SK-N-SH (cell line): Measurements from ENCODE around the gene CTLA4. TPM values are rescaled to one million over a fixed set of nuclear protein-coding genes. Genes with fewer than 3 reads are reported as not detected.

Experiments used
- CTCF ChIA-PET: fragments of 300-600, 350-600 bp; formaldehyde crosslinking; extraction: SDS; loops from one replicate; lab custom pipeline; 2021; lab: Yijun Ruan, JAX
- POLR2A ChIA-PET: fragments of 350-600 bp; sonication (Branson Sonifier 250); formaldehyde crosslinking; extraction: SDS; loops from one replicate; lab custom pipeline; 2020; ENCODE audit warnings: antibody characterized with exemption, inconsistent platforms; lab: Yijun Ruan, JAX
- DNase-seq: peaks from one replicate; pipeline ENCODE4 v3.0.0; 2012
- H2AFZ ChIP-seq: fragments of 200-600 bp; sonication (generic); 2 replicates; pipeline ENCODE4 v1.8.1; 2016; ENCODE audit warnings: antibody characterized with exemption, mild to moderate bottlenecking, low read depth
- H3F3A ChIP-seq: fragments of 200-600 bp; sonication (generic); replicated peaks from 2 replicates; pipeline ENCODE3; 2016; ENCODE audit warnings: antibody characterized with exemption, mild to moderate bottlenecking; ENCODE audit not compliant: insufficient read depth
- H3K27ac ChIP-seq, 2 experiments: fragments of 200-500 bp in 1 of 2; fragments of 200-600 bp in 1 of 2; sonication (Bioruptor generic) in 1 of 2; sonication (generic), shearing (Covaris generic) in 1 of 2; 2 replicates each; pipeline versions ENCODE4 v1.5.1 to v1.6.1; 2014 to 2016; ENCODE audit warnings: low read depth in 2 of 2, inconsistent platforms in 1 of 2, low read length in 1 of 2, mild to moderate bottlenecking in 1 of 2, mixed read lengths in 1 of 2
- H3K27me3 ChIP-seq: fragments of 200-600 bp; sonication (generic), shearing (Covaris generic); 2 replicates; pipeline ENCODE4 v1.6.1; 2016; ENCODE audit warnings: mixed run types; ENCODE audit not compliant: insufficient read depth
- H3K36me3 ChIP-seq, 2 experiments: fragments of 200-500 bp in 1 of 2; fragments of 200-600 bp in 1 of 2; sonication (Bioruptor generic) in 1 of 2; sonication (generic) in 1 of 2; replicated peaks in 1 of 2; 2 replicates each; pipeline versions ENCODE3 to v1.5.1; 2014 to 2016; ENCODE audit warnings: low read length in 1 of 2, mild to moderate bottlenecking in 1 of 2; ENCODE audit not compliant: insufficient read depth in 2 of 2, control insufficient read depth in 1 of 2
- H3K4me1 ChIP-seq, 2 experiments: fragments of 200-500 bp in 1 of 2; fragments of 200-600 bp in 1 of 2; sonication (Bioruptor generic) in 1 of 2; sonication (generic), shearing (Covaris generic) in 1 of 2; 2 replicates each; pipeline versions ENCODE4 v1.5.1 to v1.6.1; 2014 to 2016; ENCODE audit warnings: low read depth in 1 of 2, low read length in 1 of 2, mixed run types in 1 of 2; ENCODE audit not compliant: insufficient read depth in 2 of 2, control insufficient read depth in 1 of 2
- H3K4me2 ChIP-seq: fragments of 200-600 bp; sonication (generic), shearing (Covaris generic); 2 replicates; pipeline ENCODE4 v1.6.1; 2017; ENCODE audit warnings: mixed run types
- H3K4me3 ChIP-seq, 2 experiments: fragments of 200-500 bp in 1 of 2; fragments of 200-600 bp in 1 of 2; sonication (Bioruptor generic) in 1 of 2; sonication (generic), shearing (Covaris generic) in 1 of 2; 2 replicates each; pipeline versions ENCODE4 v1.5.1 to v1.8.1; 2014 to 2016; ENCODE audit warnings: low read depth in 2 of 2, inconsistent platforms in 1 of 2, low read length in 1 of 2, mild to moderate bottlenecking in 1 of 2, mixed read lengths in 1 of 2, moderate library complexity in 1 of 2
- H3K79me2 ChIP-seq: fragments of 200-600 bp; sonication (generic); 2 replicates; pipeline ENCODE4 v1.8.1; 2017; ENCODE audit warnings: mild to moderate bottlenecking; ENCODE audit not compliant: insufficient read depth
- H3K9ac ChIP-seq: fragments of 200-600 bp; sonication (generic); 2 replicates; pipeline ENCODE4 v1.6.1; 2017; ENCODE audit warnings: mixed run types
- H3K9me2 ChIP-seq: fragments of 200-600 bp; sonication (generic); 2 replicates; pipeline ENCODE4 v1.6.1; 2017; ENCODE audit warnings: mixed run types
- H3K9me3 ChIP-seq: fragments of 200-600 bp; sonication (generic); 2 replicates; pipeline ENCODE4 v1.6.1; 2017; ENCODE audit warnings: mixed run types, mild to moderate bottlenecking, moderate library complexity
- H4K20me1 ChIP-seq: fragments of 200-600 bp; sonication (generic); 2 replicates; pipeline ENCODE4 v1.6.1; 2017; ENCODE audit warnings: mild to moderate bottlenecking, mixed run types; ENCODE audit not compliant: insufficient read depth
- ELF1 ChIP-seq: IDR thresholded peaks from 2 replicates; pipeline ENCODE4 v1.4.0; 2012
- EP300 ChIP-seq, 2 experiments: IDR thresholded peaks; 2 replicates each; pipeline versions ENCODE4 v1.4.0 to v1.6.1; 2012; ENCODE audit warnings: borderline replicate concordance in 1 of 2, low read depth in 1 of 2, low read length in 1 of 2
- FOSL2 ChIP-seq: IDR thresholded peaks from 2 replicates; pipeline ENCODE4 v1.4.0; 2012; ENCODE audit warnings: low read depth, mild to moderate bottlenecking, moderate library complexity, borderline replicate concordance
- FOXJ3 ChIP-seq: sonication (generic); formaldehyde crosslinking; IDR thresholded peaks from 2 replicates; pipeline ENCODE4 v1.5.1; 2020; ENCODE audit warnings: mild to moderate bottlenecking, missing genetic modification reagents
- FOXM1 ChIP-seq: IDR thresholded peaks from 2 replicates; pipeline ENCODE4 v1.4.0; 2012; ENCODE audit warnings: low read depth, mild to moderate bottlenecking
- GABPA ChIP-seq: IDR thresholded peaks from 2 replicates; pipeline ENCODE4 v1.4.0; 2012; ENCODE audit warnings: low read depth, mild to moderate bottlenecking
- GATA2 ChIP-seq: sonication (generic); formaldehyde crosslinking; IDR thresholded peaks from 2 replicates; pipeline ENCODE4 v1.5.0; 2020; ENCODE audit warnings: mild to moderate bottlenecking, missing genetic modification reagents
- MEF2A ChIP-seq: IDR thresholded peaks from 2 replicates; pipeline ENCODE4 v1.4.0; 2012; ENCODE audit warnings: low read depth, borderline replicate concordance
- MXI1 ChIP-seq: IDR thresholded peaks from 2 replicates; pipeline ENCODE4 v1.6.1; 2012; ENCODE audit warnings: mild to moderate bottlenecking, low read depth, low read length, improper control_type of control experiment
- NFIC ChIP-seq: IDR thresholded peaks from 2 replicates; pipeline ENCODE4 v1.4.0; 2012; ENCODE audit warnings: borderline replicate concordance
- POLR2AphosphoS5 ChIP-seq: IDR thresholded peaks from 2 replicates; pipeline ENCODE4 v1.6.1; 2012; ENCODE audit warnings: low read depth, low read length
- RFX5 ChIP-seq: IDR thresholded peaks from 2 replicates; pipeline ENCODE4 v1.6.1; 2012; ENCODE audit warnings: mild to moderate bottlenecking, improper control_type of control experiment, low read length
- SMC3 ChIP-seq: IDR thresholded peaks from 2 replicates; pipeline ENCODE4 v1.6.1; 2012; ENCODE audit warnings: low read depth, low read length, improper control_type of control experiment
- TCF12 ChIP-seq: IDR thresholded peaks from 2 replicates; pipeline ENCODE4 v1.4.0; 2012
- YY1 ChIP-seq: IDR thresholded peaks from 2 replicates; pipeline ENCODE4 v1.4.0; 2012; ENCODE audit warnings: low read depth, mild to moderate bottlenecking
- WGBS: methylation state at CpG from one replicate; pipeline ENCODE4 v1.1.6; 2017; ENCODE audit warnings: low lambda C conversion rate; 5-methylcytosine and 5-hydroxymethylcytosine counted together
- polyA plus RNA-seq, 3 experiments: library from polyadenylated mRNA; depleted of rRNA; stranded (reverse); fragments of >200 nt; gene quantifications; 2 replicates each; pipeline ENCODE4 v1.2.3, GENCODE V29; 2012
- TF ChIP-seq, protein P1 (sequence below): IDR thresholded peaks from 2 replicates; pipeline ENCODE4 v1.6.1; 2012; ENCODE audit warnings: mild to moderate bottlenecking, low read depth, low read length, moderate library complexity
- TF ChIP-seq, protein P2 (sequence below): IDR thresholded peaks from 2 replicates; pipeline ENCODE4 v1.4.0; 2012; ENCODE audit warnings: low read depth, borderline replicate concordance
- TF ChIP-seq, protein P3 (sequence below): fragments of 150-350 bp; IDR thresholded peaks from 2 replicates; pipeline ENCODE4 v1.6.1; 2016; ENCODE audit warnings: mild to moderate bottlenecking, low read depth, low read length
- TF ChIP-seq, protein P4 (sequence below): fragments of 150-350 bp; IDR thresholded peaks from 2 replicates; pipeline ENCODE4 v1.6.1; 2017; ENCODE audit warnings: antibody characterized with exemption, low read length, low read depth, borderline replicate concordance
- TF ChIP-seq, protein P5 (sequence below): IDR thresholded peaks from 2 replicates; pipeline ENCODE4 v1.4.0; 2012; ENCODE audit warnings: low read depth, borderline replicate concordance

The CTLA4 gene
- polyA plus RNA-seq, 1 of the 3 experiments (the other 2 are of a cell fraction): not detected

DNA sequence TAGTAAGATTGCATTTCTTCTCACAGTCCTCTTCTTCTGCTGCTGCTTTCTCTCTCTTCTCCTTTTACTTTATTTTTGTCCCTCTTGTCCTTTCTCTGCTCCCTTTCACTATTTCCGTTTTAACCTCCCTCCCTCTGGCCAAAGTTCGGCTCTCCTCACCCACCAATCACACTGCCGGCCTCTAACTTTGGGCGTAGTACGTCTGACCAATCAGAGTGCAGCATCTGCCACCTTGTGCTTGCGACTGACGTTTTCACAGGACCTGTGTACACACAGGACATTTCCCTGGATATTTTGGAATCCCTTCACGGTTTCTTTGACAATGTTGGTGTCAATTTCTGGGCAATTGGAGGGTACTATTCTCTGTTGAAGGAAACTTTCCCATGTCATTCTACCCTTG, 46.4 kb downstream of the CTLA4 start:
- no peak for DNase-seq
- TF ChIP-seq GABPA: no peak
- TF ChIP-seq, protein P1, sequence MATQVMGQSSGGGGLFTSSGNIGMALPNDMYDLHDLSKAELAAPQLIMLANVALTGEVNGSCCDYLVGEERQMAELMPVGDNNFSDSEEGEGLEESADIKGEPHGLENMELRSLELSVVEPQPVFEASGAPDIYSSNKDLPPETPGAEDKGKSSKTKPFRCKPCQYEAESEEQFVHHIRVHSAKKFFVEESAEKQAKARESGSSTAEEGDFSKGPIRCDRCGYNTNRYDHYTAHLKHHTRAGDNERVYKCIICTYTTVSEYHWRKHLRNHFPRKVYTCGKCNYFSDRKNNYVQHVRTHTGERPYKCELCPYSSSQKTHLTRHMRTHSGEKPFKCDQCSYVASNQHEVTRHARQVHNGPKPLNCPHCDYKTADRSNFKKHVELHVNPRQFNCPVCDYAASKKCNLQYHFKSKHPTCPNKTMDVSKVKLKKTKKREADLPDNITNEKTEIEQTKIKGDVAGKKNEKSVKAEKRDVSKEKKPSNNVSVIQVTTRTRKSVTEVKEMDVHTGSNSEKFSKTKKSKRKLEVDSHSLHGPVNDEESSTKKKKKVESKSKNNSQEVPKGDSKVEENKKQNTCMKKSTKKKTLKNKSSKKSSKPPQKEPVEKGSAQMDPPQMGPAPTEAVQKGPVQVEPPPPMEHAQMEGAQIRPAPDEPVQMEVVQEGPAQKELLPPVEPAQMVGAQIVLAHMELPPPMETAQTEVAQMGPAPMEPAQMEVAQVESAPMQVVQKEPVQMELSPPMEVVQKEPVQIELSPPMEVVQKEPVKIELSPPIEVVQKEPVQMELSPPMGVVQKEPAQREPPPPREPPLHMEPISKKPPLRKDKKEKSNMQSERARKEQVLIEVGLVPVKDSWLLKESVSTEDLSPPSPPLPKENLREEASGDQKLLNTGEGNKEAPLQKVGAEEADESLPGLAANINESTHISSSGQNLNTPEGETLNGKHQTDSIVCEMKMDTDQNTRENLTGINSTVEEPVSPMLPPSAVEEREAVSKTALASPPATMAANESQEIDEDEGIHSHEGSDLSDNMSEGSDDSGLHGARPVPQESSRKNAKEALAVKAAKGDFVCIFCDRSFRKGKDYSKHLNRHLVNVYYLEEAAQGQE: no peak
- TF ChIP-seq, protein P2, sequence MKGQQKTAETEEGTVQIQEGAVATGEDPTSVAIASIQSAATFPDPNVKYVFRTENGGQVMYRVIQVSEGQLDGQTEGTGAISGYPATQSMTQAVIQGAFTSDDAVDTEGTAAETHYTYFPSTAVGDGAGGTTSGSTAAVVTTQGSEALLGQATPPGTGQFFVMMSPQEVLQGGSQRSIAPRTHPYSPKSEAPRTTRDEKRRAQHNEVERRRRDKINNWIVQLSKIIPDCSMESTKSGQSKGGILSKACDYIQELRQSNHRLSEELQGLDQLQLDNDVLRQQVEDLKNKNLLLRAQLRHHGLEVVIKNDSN: no peak
- TF ChIP-seq FOXM1: no peak
- TF ChIP-seq YY1: no peak
- TF ChIP-seq MXI1: no peak
- Histone ChIP-seq H4K20me1 (no peaks in the 10 kb centered on the region), H3K9me2 (no peaks in the 10 kb centered on the region), H2AFZ (no peak overlapping the region), H3F3A (no peaks in the 10 kb centered on the region), H3K9me3 (no peaks in the 10 kb centered on the region), H3K36me3 (no peaks in the 10 kb centered on the region), H3K27me3 (no peaks in the 10 kb centered on the region), H3K9ac (no peak overlapping the region), H3K27ac (no peak overlapping the region), H3K4me1 (no peaks in the 10 kb centered on the region; a peak in 1 of 4 replicates), H3K4me2 (no peak overlapping the region), H3K4me3 (no peak overlapping the region), H3K79me2 (no peaks in the 10 kb centered on the region)
- POLR2A ChIA-PET: no interaction called here
- WGBS: 74% methylated on average over 8 of the region's 8 CpGs
- CTCF ChIA-PET: no interaction called here

DNA sequence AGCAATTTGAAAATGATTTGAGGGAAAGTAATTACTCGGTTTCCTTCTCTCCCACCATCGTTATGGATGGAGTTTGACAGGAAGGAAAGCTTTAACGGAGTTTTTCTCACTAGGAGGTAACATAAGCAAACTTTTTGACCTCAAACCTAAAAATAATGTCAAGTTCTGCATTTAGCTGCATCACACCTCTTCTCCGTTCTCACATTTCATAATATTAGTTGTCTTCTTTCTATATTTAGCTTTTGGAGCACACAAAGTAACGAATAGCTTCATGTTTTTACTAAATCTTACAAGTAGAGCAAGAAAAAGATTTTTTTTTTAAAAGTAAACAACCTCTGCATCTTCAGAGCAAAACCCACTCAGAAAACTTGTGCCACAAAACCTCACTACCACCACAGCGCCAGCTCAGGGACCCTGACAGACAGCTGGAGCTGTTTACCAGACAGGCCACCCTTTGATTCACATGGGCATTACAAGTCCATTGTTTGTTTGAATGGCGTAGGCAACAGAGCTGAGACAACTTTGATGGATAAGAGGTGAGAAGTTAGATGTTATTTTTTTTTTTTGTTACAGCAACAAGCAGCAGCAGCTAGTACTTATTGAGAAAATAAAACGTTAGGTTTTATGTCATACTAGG, 47.1 kb downstream of the CTLA4 start:
- H3K4me3 ChIP-seq: no peak overlapping the region
- no peaks in the 10 kb centered on the region; a peak in 1 of 4 replicates for H3K4me1 ChIP-seq
- no peaks in the 10 kb centered on the region for H3K36me3 ChIP-seq
- H3K27ac ChIP-seq: no peak overlapping the region
- no peaks in the 10 kb centered on the region for H4K20me1 ChIP-seq
- H3K4me2 ChIP-seq: no peak overlapping the region
- no peaks in the 10 kb centered on the region for H3K9me3 ChIP-seq
- H3F3A ChIP-seq: no peaks in the 10 kb centered on the region
- H2AFZ ChIP-seq: no peak overlapping the region
- no peaks in the 10 kb centered on the region for H3K9me2 ChIP-seq
- 57% methylated on average over 8 of the region's 8 CpGs for WGBS
- ChIA-PET CTCF (interaction anchor here (1.0 kb wide), 1 partner anchor 14 kb away, joined by 3 read pairs; no protein-coding TSS in a partner anchor), POLR2A (no interaction called here)
- no peaks in the 10 kb centered on the region for H3K27me3 ChIP-seq
- H3K9ac ChIP-seq: no peak overlapping the region
- no peaks in the 10 kb centered on the region for H3K79me2 ChIP-seq
- no peak for DNase-seq
- TF ChIP-seq POLR2AphosphoS5 (no peak), GABPA (no peak), NFIC (no peak), FOXJ3 (CRISPR knock-in tag) (no peak), ELF1 (no peak), SMC3 (no peak), MEF2A (no peak), TCF12 (no peak), RFX5 (no peak), EP300 (IDR thresholded peaks at IDR 0.05; ENCODE audit: borderline replicate concordance in 1 of 2, low read depth in 1 of 2, low read length in 1 of 2) (no peak), GATA2 (CRISPR knock-in tag) (no peak), FOSL2 (no peak), FOXM1 (no peak)
- TF ChIP-seq, protein P3, sequence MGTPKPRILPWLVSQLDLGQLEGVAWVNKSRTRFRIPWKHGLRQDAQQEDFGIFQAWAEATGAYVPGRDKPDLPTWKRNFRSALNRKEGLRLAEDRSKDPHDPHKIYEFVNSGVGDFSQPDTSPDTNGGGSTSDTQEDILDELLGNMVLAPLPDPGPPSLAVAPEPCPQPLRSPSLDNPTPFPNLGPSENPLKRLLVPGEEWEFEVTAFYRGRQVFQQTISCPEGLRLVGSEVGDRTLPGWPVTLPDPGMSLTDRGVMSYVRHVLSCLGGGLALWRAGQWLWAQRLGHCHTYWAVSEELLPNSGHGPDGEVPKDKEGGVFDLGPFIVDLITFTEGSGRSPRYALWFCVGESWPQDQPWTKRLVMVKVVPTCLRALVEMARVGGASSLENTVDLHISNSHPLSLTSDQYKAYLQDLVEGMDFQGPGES: no peak
- TF ChIP-seq, protein P4, sequence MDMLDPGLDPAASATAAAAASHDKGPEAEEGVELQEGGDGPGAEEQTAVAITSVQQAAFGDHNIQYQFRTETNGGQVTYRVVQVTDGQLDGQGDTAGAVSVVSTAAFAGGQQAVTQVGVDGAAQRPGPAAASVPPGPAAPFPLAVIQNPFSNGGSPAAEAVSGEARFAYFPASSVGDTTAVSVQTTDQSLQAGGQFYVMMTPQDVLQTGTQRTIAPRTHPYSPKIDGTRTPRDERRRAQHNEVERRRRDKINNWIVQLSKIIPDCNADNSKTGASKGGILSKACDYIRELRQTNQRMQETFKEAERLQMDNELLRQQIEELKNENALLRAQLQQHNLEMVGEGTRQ: no peak
- TF ChIP-seq, protein P5, sequence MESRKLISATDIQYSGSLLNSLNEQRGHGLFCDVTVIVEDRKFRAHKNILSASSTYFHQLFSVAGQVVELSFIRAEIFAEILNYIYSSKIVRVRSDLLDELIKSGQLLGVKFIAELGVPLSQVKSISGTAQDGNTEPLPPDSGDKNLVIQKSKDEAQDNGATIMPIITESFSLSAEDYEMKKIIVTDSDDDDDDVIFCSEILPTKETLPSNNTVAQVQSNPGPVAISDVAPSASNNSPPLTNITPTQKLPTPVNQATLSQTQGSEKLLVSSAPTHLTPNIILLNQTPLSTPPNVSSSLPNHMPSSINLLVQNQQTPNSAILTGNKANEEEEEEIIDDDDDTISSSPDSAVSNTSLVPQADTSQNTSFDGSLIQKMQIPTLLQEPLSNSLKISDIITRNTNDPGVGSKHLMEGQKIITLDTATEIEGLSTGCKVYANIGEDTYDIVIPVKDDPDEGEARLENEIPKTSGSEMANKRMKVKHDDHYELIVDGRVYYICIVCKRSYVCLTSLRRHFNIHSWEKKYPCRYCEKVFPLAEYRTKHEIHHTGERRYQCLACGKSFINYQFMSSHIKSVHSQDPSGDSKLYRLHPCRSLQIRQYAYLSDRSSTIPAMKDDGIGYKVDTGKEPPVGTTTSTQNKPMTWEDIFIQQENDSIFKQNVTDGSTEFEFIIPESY: no peak
